Liver (tissue), 9 donors: ENCODE results near the gene PPM1L. TPM values are rescaled to one million over a fixed set of nuclear protein-coding genes. Genes with fewer than 3 reads are reported as not detected.

ENCODE experiments used
- DNase-seq: peaks from one replicate; pipeline ENCODE4 v3.0.0-alpha.2; 2017; ENCODE audit warnings: low spot score
- H3K27ac ChIP-seq, 2 donors: one replicate each; pipeline ENCODE4 v1.7.0; 2013; ENCODE audit warnings: inconsistent platforms in 2 of 2, low read length in 2 of 2, control low read depth in 1 of 2, low read depth in 1 of 2, mild to moderate bottlenecking in 1 of 2
- H3K27me3 ChIP-seq, 4 donors: one replicate each; pipeline versions ENCODE4 v1.6.1 to v1.7.0; 2013; ENCODE audit warnings: low read length in 3 of 4, inconsistent platforms in 1 of 4, mild to moderate bottlenecking in 1 of 4, moderate library complexity in 1 of 4; ENCODE audit not compliant: control insufficient read depth in 4 of 4, insufficient read depth in 4 of 4
- H3K36me3 ChIP-seq, 4 donors: one replicate each; pipeline versions ENCODE4 v1.6.1 to v1.7.0; 2013; ENCODE audit warnings: low read length in 3 of 4, mild to moderate bottlenecking in 3 of 4, low read depth in 1 of 4, moderate library complexity in 1 of 4; ENCODE audit not compliant: control insufficient read depth in 4 of 4, insufficient read depth in 3 of 4
- H3K4me1 ChIP-seq, 4 donors: one replicate each; pipeline versions ENCODE4 v1.6.1 to v1.7.0; 2013; ENCODE audit warnings: low read length in 3 of 4, mild to moderate bottlenecking in 3 of 4, moderate library complexity in 1 of 4; ENCODE audit not compliant: control insufficient read depth in 4 of 4, insufficient read depth in 4 of 4
- H3K4me3 ChIP-seq, 3 donors: one replicate each; pipeline versions ENCODE4 v1.6.1 to v1.7.0; 2013; ENCODE audit warnings: low read length in 3 of 3, control low read depth in 1 of 3, low read depth in 1 of 3, mild to moderate bottlenecking in 1 of 3
- H3K9ac ChIP-seq, 2 donors: one replicate each; pipeline ENCODE4 v1.7.0; 2013; ENCODE audit warnings: low read length in 2 of 2, mild to moderate bottlenecking in 2 of 2, moderate library complexity in 2 of 2, control low read depth in 1 of 2, low read depth in 1 of 2
- H3K9me3 ChIP-seq, 4 donors: one replicate each; pipeline versions ENCODE4 v1.6.1 to v1.7.0; 2013; ENCODE audit warnings: low read length in 3 of 4; ENCODE audit not compliant: control insufficient read depth in 4 of 4
- EGR1 ChIP-seq, 2 donors: IDR thresholded peaks; 2 replicates each; pipeline ENCODE4 v1.6.1; 2016 to 2018; ENCODE audit warnings: antibody characterized with exemption in 2 of 2, low read depth in 2 of 2
- FOXA1 ChIP-seq: IDR thresholded peaks from 2 replicates; pipeline ENCODE4 v1.6.1; 2016; ENCODE audit warnings: antibody characterized with exemption
- FOXA2 ChIP-seq: IDR thresholded peaks from 2 replicates; pipeline ENCODE4 v1.6.1; 2016; ENCODE audit warnings: antibody characterized with exemption
- GABPA ChIP-seq, 2 donors: IDR thresholded peaks in 1 of 2; conservative IDR thresholded peaks in 1 of 2; 2 replicates each; pipeline ENCODE4 v1.6.1; 2016; ENCODE audit warnings: antibody characterized with exemption in 2 of 2, mild to moderate bottlenecking in 1 of 2, moderate library complexity in 1 of 2
- HNF4A ChIP-seq, 2 donors: conservative IDR thresholded peaks; 2 replicates each; pipeline ENCODE4 v1.6.1; 2016; ENCODE audit warnings: antibody characterized with exemption in 2 of 2, mild to moderate bottlenecking in 2 of 2
- HNF4G ChIP-seq: IDR thresholded peaks from 2 replicates; pipeline ENCODE4 v1.6.1; 2016; ENCODE audit warnings: antibody characterized with exemption
- JUND ChIP-seq, 2 donors: IDR thresholded peaks; 2 replicates each; pipeline ENCODE4 v1.6.1; 2016; ENCODE audit warnings: antibody characterized with exemption in 2 of 2
- NR2F2 ChIP-seq: IDR thresholded peaks from 2 replicates; pipeline ENCODE4 v1.6.1; 2016; ENCODE audit warnings: antibody characterized with exemption
- RAD21 ChIP-seq, 2 donors: IDR thresholded peaks; 2 replicates each; pipeline ENCODE4 v1.6.1; 2016; ENCODE audit warnings: antibody characterized with exemption in 2 of 2, mild to moderate bottlenecking in 2 of 2
- REST ChIP-seq: IDR thresholded peaks from 2 replicates; pipeline ENCODE4 v1.6.1; 2016; ENCODE audit warnings: antibody characterized with exemption, mild to moderate bottlenecking
- RXRA ChIP-seq, 2 donors: IDR thresholded peaks; 2 replicates each; pipeline ENCODE4 v1.6.1; 2017 to 2018; ENCODE audit warnings: antibody characterized with exemption in 2 of 2, mild to moderate bottlenecking in 1 of 2
- SP1 ChIP-seq: IDR thresholded peaks from 2 replicates; pipeline ENCODE4 v1.6.1; 2018; ENCODE audit warnings: antibody characterized with exemption, mild to moderate bottlenecking
- TAF1 ChIP-seq: conservative IDR thresholded peaks from 2 replicates; pipeline ENCODE4 v1.6.1; 2016; ENCODE audit warnings: antibody characterized with exemption, mild to moderate bottlenecking
- YY1 ChIP-seq: IDR thresholded peaks from 2 replicates; pipeline ENCODE4 v1.6.1; 2016; ENCODE audit warnings: antibody characterized with exemption, mild to moderate bottlenecking
- ZBTB33 ChIP-seq: IDR thresholded peaks from 2 replicates; pipeline ENCODE4 v1.6.1; 2016; ENCODE audit warnings: antibody characterized with exemption
- WGBS: extraction: QIAGEN DNeasy Blood & Tissue Kit; methylation state at CpG from one replicate; pipeline ENCODE4 v1.1.7; 2013; 5-methylcytosine and 5-hydroxymethylcytosine counted together
- polyA plus RNA-seq, 2 donors: library from polyadenylated mRNA; stranded (reverse) in 1 of 2; unstranded in 1 of 2; fragments of 200-250 nt in 1 of 2; fragments of >200 nt in 1 of 2; fragmentation: Nextera tagmentation in 1 of 2; extraction: Ambion mirVana in 1 of 2; gene quantifications; one replicate each; pipeline versions ENCODE4 v1.2.1 to v1.2.3, GENCODE V29; 2013 to 2015
- total RNA-seq, 2 donors: library from RNA; depleted of rRNA; stranded (reverse); fragments of >200 nt; gene quantifications; one replicate each; pipeline ENCODE4 v1.2.3, GENCODE V29; 2014
- TF ChIP-seq, protein P1 (sequence below): IDR thresholded peaks from 2 replicates; pipeline ENCODE4 v1.6.1; 2016; ENCODE audit warnings: antibody characterized with exemption
- TF ChIP-seq, protein P2 (sequence below): IDR thresholded peaks from 2 replicates; pipeline ENCODE4 v1.6.1; 2016; ENCODE audit warnings: antibody characterized with exemption
- TF ChIP-seq, protein P3 (sequence below): fragments of 150-350 bp; IDR thresholded peaks from 2 replicates; pipeline ENCODE4 v1.5.1; 2017; ENCODE audit warnings: improper control_type of control experiment, low read depth, low read length; ENCODE audit not compliant: missing input control
- donor health status: healthy.
- donor health status: healthy.
- donor health status: healthy.
- donor health status: healthy.
- donor health status: healthy.

Gene PPM1L
- total and polyA plus RNA-seq, 4 donors: 1.6 to 8.5 (median 4.8) TPM

GRCh38 chr3:161038725-161039124, 282.7 kb downstream of the PPM1L start:
- no peak overlapping the region for H3K4me3 ChIP-seq
- H3K27ac ChIP-seq: no peak overlapping the region
- H3K36me3 ChIP-seq: no peaks in the 10 kb centered on the region
- TF ChIP-seq GABPA (IDR thresholded peaks at IDR 0.05 in 1 of 2, conservative IDR thresholded peaks at IDR 0.05 in 1 of 2): no peak
- no peak for TF ChIP-seq HNF4G
- TF ChIP-seq EGR1 (IDR thresholded peaks at IDR 0.05; ENCODE audit: low read depth in 2 of 2): no peak
- TF ChIP-seq FOXA1: no peak
- TF ChIP-seq YY1: no peak
- no peak for TF ChIP-seq FOXA2
- TF ChIP-seq REST: no peak
- TF ChIP-seq, protein P1, sequence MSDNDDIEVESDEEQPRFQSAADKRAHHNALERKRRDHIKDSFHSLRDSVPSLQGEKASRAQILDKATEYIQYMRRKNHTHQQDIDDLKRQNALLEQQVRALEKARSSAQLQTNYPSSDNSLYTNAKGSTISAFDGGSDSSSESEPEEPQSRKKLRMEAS: no peak
- TF ChIP-seq, protein P2, sequence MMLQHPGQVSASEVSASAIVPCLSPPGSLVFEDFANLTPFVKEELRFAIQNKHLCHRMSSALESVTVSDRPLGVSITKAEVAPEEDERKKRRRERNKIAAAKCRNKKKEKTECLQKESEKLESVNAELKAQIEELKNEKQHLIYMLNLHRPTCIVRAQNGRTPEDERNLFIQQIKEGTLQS: no peak
- no peak for TF ChIP-seq NR2F2
- no peak for TF ChIP-seq JUND (IDR thresholded peaks at IDR 0.05)
- TF ChIP-seq RAD21 (IDR thresholded peaks at IDR 0.05): no peak
- no peak for TF ChIP-seq TAF1
- TF ChIP-seq, protein P3, sequence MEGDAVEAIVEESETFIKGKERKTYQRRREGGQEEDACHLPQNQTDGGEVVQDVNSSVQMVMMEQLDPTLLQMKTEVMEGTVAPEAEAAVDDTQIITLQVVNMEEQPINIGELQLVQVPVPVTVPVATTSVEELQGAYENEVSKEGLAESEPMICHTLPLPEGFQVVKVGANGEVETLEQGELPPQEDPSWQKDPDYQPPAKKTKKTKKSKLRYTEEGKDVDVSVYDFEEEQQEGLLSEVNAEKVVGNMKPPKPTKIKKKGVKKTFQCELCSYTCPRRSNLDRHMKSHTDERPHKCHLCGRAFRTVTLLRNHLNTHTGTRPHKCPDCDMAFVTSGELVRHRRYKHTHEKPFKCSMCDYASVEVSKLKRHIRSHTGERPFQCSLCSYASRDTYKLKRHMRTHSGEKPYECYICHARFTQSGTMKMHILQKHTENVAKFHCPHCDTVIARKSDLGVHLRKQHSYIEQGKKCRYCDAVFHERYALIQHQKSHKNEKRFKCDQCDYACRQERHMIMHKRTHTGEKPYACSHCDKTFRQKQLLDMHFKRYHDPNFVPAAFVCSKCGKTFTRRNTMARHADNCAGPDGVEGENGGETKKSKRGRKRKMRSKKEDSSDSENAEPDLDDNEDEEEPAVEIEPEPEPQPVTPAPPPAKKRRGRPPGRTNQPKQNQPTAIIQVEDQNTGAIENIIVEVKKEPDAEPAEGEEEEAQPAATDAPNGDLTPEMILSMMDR: no peak
- no peak for TF ChIP-seq HNF4A (conservative IDR thresholded peaks at IDR 0.05)
- TF ChIP-seq RXRA (IDR thresholded peaks at IDR 0.05): no peak
- TF ChIP-seq SP1: no peak
- no peak for TF ChIP-seq ZBTB33
- no peak overlapping the region for H3K9ac ChIP-seq
- WGBS: 86% methylated on average over 3 of the region's 3 CpGs
- no peak for DNase-seq
- H3K4me1 ChIP-seq: peaks cover 5 to 11% (median 8%) of the 10 kb centered on the region in 4 donors
- no peaks in the 10 kb centered on the region for H3K27me3 ChIP-seq
- H3K9me3 ChIP-seq: no peaks in the 10 kb centered on the region
